ENCODE measurements around the gene VILL. TPM values are rescaled to one million over a fixed set of nuclear protein-coding genes. Genes with fewer than 3 reads are reported as not detected.

The VILL gene
- polyA plus RNA-seq, 1 donor from 2014 or later, result not detected

GRCh38 chr3:37981348-37981664 is 9.3 kb upstream of the VILL start:
- Histone ChIP-seq H3K4me3 (ENCODE audit: low read length) (no peak overlapping the region), H4K20me1 (ENCODE audit: insufficient read depth) (no peaks in the 10 kb centered on the region), H3K27me3 (ENCODE audit: insufficient read depth, low read depth, low read length) (no peaks in the 10 kb centered on the region), H3F3A (ENCODE audit: insufficient read depth, low read length, poor library complexity, severe bottlenecking) (no peaks in the 10 kb centered on the region), H2AFZ (ENCODE audit: low read depth, low read length) (no peak overlapping the region), H3K27ac (ENCODE audit: low read length) (no peak overlapping the region), H3K36me3 (ENCODE audit: insufficient read depth, low read length) (no peaks in the 10 kb centered on the region), H3K79me2 (replicated peaks; ENCODE audit: insufficient read depth, low read length) (no peaks in the 10 kb centered on the region), H3K4me2 (ENCODE audit: low read length) (no peak overlapping the region), H3K9ac (ENCODE audit: low read length) (no peak overlapping the region), H3K9me2 (ENCODE audit: insufficient read depth, low read length) (no peaks in the 10 kb centered on the region), H3K9me3 (ENCODE audit: low read length) (no peaks in the 10 kb centered on the region)
- TF ChIP-seq MXI1 (conservative IDR thresholded peaks at IDR 0.05; ENCODE audit: poor library complexity, severe bottlenecking) (no peak), REST (IDR thresholded peaks at IDR 0.05; ENCODE audit: borderline replicate concordance) (no peak), POLR2AphosphoS5 (IDR thresholded peaks at IDR 0.05) (no peak), EP300 (conservative IDR thresholded peaks at IDR 0.05; ENCODE audit: poor library complexity, severe bottlenecking) (no peak), TAF1 (IDR thresholded peaks at IDR 0.05; ENCODE audit: low read depth) (no peak), SMC3 (conservative IDR thresholded peaks at IDR 0.05; ENCODE audit: poor library complexity) (no peak), RAD21 (conservative IDR thresholded peaks at IDR 0.05) (no peak), EZH2 (IDR thresholded peaks at IDR 0.05; ENCODE audit: borderline replicate concordance, insufficient read depth, low read length, poor library complexity, severe bottlenecking) (no peak)
- TF ChIP-seq, protein P1, sequence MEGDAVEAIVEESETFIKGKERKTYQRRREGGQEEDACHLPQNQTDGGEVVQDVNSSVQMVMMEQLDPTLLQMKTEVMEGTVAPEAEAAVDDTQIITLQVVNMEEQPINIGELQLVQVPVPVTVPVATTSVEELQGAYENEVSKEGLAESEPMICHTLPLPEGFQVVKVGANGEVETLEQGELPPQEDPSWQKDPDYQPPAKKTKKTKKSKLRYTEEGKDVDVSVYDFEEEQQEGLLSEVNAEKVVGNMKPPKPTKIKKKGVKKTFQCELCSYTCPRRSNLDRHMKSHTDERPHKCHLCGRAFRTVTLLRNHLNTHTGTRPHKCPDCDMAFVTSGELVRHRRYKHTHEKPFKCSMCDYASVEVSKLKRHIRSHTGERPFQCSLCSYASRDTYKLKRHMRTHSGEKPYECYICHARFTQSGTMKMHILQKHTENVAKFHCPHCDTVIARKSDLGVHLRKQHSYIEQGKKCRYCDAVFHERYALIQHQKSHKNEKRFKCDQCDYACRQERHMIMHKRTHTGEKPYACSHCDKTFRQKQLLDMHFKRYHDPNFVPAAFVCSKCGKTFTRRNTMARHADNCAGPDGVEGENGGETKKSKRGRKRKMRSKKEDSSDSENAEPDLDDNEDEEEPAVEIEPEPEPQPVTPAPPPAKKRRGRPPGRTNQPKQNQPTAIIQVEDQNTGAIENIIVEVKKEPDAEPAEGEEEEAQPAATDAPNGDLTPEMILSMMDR (IDR thresholded peaks at IDR 0.05; ENCODE audit: poor library complexity, severe bottlenecking), result no peak

GRCh38 chr3:37982331-37982730 is 8.3 kb upstream of the VILL start:
- no peaks in the 10 kb centered on the region for H3K27me3 ChIP-seq (ENCODE audit: insufficient read depth, low read depth, low read length)
- TF ChIP-seq, protein P1 (IDR thresholded peaks at IDR 0.05; ENCODE audit: poor library complexity, severe bottlenecking), result no peak
- no peak for TF ChIP-seq MXI1 (conservative IDR thresholded peaks at IDR 0.05; ENCODE audit: poor library complexity, severe bottlenecking)
- TF ChIP-seq RAD21 (conservative IDR thresholded peaks at IDR 0.05), result no peak
- no peak for TF ChIP-seq EP300 (conservative IDR thresholded peaks at IDR 0.05; ENCODE audit: poor library complexity, severe bottlenecking)
- TF ChIP-seq REST (IDR thresholded peaks at IDR 0.05; ENCODE audit: borderline replicate concordance), result no peak
- no peak for TF ChIP-seq EZH2 (IDR thresholded peaks at IDR 0.05; ENCODE audit: borderline replicate concordance, insufficient read depth, low read length, poor library complexity, severe bottlenecking)
- no peak for TF ChIP-seq SMC3 (conservative IDR thresholded peaks at IDR 0.05; ENCODE audit: poor library complexity)
- no peak for TF ChIP-seq TAF1 (IDR thresholded peaks at IDR 0.05; ENCODE audit: low read depth)
- TF ChIP-seq POLR2AphosphoS5 (IDR thresholded peaks at IDR 0.05), result no peak
- H3K27ac ChIP-seq (ENCODE audit: low read length), result no peak overlapping the region

More at GRCh38 chr3:37982331-37982730, 8.3 kb upstream of the VILL start:
- Histone ChIP-seq H3K4me3 (ENCODE audit: low read length) (no peak overlapping the region), H3K4me2 (ENCODE audit: low read length) (no peak overlapping the region), H3K9me2 (ENCODE audit: insufficient read depth, low read length) (no peaks in the 10 kb centered on the region), H2AFZ (ENCODE audit: low read depth, low read length) (no peak overlapping the region), H3K79me2 (replicated peaks; ENCODE audit: insufficient read depth, low read length) (no peaks in the 10 kb centered on the region), H3K36me3 (ENCODE audit: insufficient read depth, low read length) (no peaks in the 10 kb centered on the region), H3K9ac (ENCODE audit: low read length) (no peak overlapping the region), H3K9me3 (ENCODE audit: low read length) (no peaks in the 10 kb centered on the region), H3F3A (ENCODE audit: insufficient read depth, low read length, poor library complexity, severe bottlenecking) (no peaks in the 10 kb centered on the region), H4K20me1 (ENCODE audit: insufficient read depth) (no peaks in the 10 kb centered on the region)
